Ishikawa (cell line): ENCODE results near the gene MYOF.

Source experiments
- CEBPB ChIP-seq: IDR thresholded peaks from 2 replicates; pipeline ENCODE4 v1.6.1; 2012
- CREB1 ChIP-seq: IDR thresholded peaks from 2 replicates; pipeline ENCODE4 v1.6.1; 2012; ENCODE audit warnings: low read depth
- EGR1 ChIP-seq: IDR thresholded peaks from 2 replicates; pipeline ENCODE4 v1.6.1; 2012
- EP300 ChIP-seq: IDR thresholded peaks from 2 replicates; pipeline ENCODE4 v1.6.1; 2012; ENCODE audit warnings: borderline replicate concordance
- FOXM1 ChIP-seq: IDR thresholded peaks from 2 replicates; pipeline ENCODE4 v1.6.1; 2012; ENCODE audit warnings: low read depth, borderline replicate concordance
- NFIC ChIP-seq: IDR thresholded peaks from 2 replicates; pipeline ENCODE4 v1.6.1; 2012
- RAD21 ChIP-seq: IDR thresholded peaks from 2 replicates; pipeline ENCODE4 v1.6.1; 2012; ENCODE audit warnings: low read depth
- REST ChIP-seq: IDR thresholded peaks from 2 replicates; pipeline ENCODE4 v1.6.1; 2012; ENCODE audit warnings: low read depth, mild to moderate bottlenecking
- TAF1 ChIP-seq: IDR thresholded peaks from 2 replicates; pipeline ENCODE4 v1.6.1; 2012; ENCODE audit warnings: low read depth, mild to moderate bottlenecking
- TCF12 ChIP-seq: IDR thresholded peaks from 2 replicates; pipeline ENCODE4 v1.6.1; 2012; ENCODE audit warnings: low read depth
- TEAD4 ChIP-seq: IDR thresholded peaks from 2 replicates; pipeline ENCODE4 v1.6.1; 2012
- USF1 ChIP-seq: IDR thresholded peaks from 2 replicates; pipeline ENCODE4 v1.6.1; 2012
- YY1 ChIP-seq: IDR thresholded peaks from 2 replicates; pipeline ENCODE4 v1.6.1; 2012; ENCODE audit warnings: low read depth
- ZBTB7A ChIP-seq: IDR thresholded peaks from 2 replicates; pipeline ENCODE4 v1.6.1; 2012; ENCODE audit warnings: low read depth
- TF ChIP-seq, protein P1 (sequence below): IDR thresholded peaks from 2 replicates; pipeline ENCODE4 v1.6.1; 2012

MYOF gene

GRCh38 chr10:93404048-93404354, 78.1 kb downstream of the MYOF start:
- TF ChIP-seq CEBPB = no peak
- TF ChIP-seq RAD21 = no peak
- TF ChIP-seq USF1 = no peak
- no peak for TF ChIP-seq TAF1
- no peak for TF ChIP-seq EP300
- TF ChIP-seq, protein P1, sequence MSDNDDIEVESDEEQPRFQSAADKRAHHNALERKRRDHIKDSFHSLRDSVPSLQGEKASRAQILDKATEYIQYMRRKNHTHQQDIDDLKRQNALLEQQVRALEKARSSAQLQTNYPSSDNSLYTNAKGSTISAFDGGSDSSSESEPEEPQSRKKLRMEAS = no peak
- no peak for TF ChIP-seq ZBTB7A
- TF ChIP-seq YY1 = no peak
- TF ChIP-seq EGR1 = no peak
- TF ChIP-seq REST = no peak
- TF ChIP-seq TCF12 = no peak
- no peak for TF ChIP-seq TEAD4
- no peak for TF ChIP-seq NFIC
- no peak for TF ChIP-seq FOXM1
- TF ChIP-seq CREB1 = no peak

DNA sequence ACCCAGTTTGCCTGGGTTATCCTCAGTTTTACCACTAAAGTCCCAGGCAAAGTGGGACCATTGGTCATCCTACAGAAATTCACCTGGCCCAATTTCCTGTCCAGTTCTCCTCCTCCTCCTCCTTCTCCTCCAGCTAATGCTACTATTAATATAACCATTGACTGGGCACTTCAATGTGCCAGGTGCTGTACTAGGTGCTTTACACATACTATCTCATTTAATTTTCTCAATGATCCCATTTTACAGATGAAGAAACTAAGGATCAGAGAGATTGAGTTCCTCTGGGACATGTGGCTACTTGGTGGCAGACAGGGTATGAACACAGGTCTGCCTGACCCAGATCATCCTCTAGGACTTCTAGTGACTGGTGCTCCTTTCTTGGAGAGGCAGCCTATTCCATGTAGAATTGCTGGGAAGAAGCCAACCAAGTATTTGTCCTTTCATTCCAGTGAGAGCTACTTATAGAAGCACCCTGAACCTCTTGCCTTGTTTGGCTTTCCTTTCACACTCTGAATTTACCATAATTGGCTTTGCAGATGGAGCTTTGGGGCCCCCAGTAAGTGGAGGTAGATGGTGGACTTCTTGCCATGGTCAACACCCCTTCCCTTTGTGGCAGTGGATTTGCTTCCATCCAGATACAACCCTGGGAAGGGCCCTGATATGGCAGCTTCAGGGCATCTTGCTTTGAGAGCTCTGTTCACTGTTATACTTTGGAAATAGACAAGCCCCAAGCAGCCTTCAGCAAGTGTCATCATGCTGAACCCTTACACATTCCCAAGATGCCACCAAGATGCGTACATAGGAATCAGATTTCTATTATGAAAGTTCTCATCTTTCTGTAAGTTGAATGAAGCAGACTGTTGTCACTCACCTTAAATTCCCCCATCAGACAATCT, 78.7 kb downstream of the MYOF start:
- TF ChIP-seq FOXM1 (no peak), NFIC (no peak), USF1 (no peak), ZBTB7A (no peak), CEBPB (no peak), REST (no peak), TAF1 (no peak), YY1 (no peak), EGR1 (no peak)

GRCh38 chr10:93402192-93402591, 79.9 kb downstream of the MYOF start:
- TF ChIP-seq TEAD4 = no peak
- no peak for TF ChIP-seq NFIC
- TF ChIP-seq ZBTB7A = no peak
- TF ChIP-seq CEBPB = no peak
- TF ChIP-seq CREB1 = no peak
- TF ChIP-seq EP300 = no peak
- TF ChIP-seq TCF12 = no peak
- no peak for TF ChIP-seq USF1
- no peak for TF ChIP-seq RAD21
- no peak for TF ChIP-seq FOXM1
- TF ChIP-seq YY1 = no peak
- TF ChIP-seq TAF1 = no peak
- TF ChIP-seq EGR1 = no peak
- TF ChIP-seq, protein P1 = no peak
- no peak for TF ChIP-seq REST

- no peak for TF ChIP-seq TEAD4
- no peak for TF ChIP-seq CREB1
- no peak for TF ChIP-seq REST
- TF ChIP-seq CEBPB = no peak
- TF ChIP-seq, protein P1 = no peak
- no peak for TF ChIP-seq ZBTB7A
- TF ChIP-seq NFIC = no peak
- no peak for TF ChIP-seq EGR1
- TF ChIP-seq RAD21 = no peak
- no peak for TF ChIP-seq FOXM1
- no peak for TF ChIP-seq USF1
- TF ChIP-seq TCF12 = no peak
- TF ChIP-seq EP300 = no peak
These were observed 83.6 kb downstream of the MYOF start for GRCh38 chr10:93398528-93398927.
